HG03175 (cell line): Measurements from ENCODE around the gene OR52E5.

ENCODE experiments used
- ATAC-seq: cut with Tn5 transposase; IDR thresholded peaks from one replicate; pipeline ENCODE4 v1.9.1; 2021; ENCODE audit warnings: mild to moderate bottlenecking, moderate library complexity; ENCODE audit not compliant: unreplicated experiment

The OR52E5 gene

GRCh38 chr11:5892908-5893307 is at the start of gene OR52E5:
TSS of gene OR52E5 (plus strand) at chr11:5893208. CDS start at chr11:5900777, 7,569 bp downstream.
- ATAC-seq = no peak

DNA sequence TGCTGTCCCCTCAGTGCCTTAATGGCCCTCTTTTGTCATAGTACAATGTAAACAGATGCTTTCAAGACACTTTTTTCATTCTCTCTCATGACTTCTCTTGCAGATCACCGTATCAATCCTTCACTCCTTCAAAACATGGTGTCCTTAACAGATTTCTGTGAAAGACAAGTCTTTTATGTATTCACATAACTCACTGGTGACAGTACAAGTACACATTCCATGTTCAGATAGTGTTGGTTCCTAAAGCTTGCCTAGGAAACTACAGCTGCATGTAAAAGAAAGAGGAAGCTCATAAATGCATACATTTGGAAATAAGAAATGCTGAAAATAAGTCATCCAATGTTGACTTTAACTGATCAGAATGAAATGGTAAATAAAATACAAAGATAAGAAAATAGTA is 46.3 kb upstream of the OR52E5 start:
- no peak for ATAC-seq

- no peak for ATAC-seq
Measured at GRCh38 chr11:5847711-5848110, 45.3 kb upstream of the OR52E5 start.

DNA sequence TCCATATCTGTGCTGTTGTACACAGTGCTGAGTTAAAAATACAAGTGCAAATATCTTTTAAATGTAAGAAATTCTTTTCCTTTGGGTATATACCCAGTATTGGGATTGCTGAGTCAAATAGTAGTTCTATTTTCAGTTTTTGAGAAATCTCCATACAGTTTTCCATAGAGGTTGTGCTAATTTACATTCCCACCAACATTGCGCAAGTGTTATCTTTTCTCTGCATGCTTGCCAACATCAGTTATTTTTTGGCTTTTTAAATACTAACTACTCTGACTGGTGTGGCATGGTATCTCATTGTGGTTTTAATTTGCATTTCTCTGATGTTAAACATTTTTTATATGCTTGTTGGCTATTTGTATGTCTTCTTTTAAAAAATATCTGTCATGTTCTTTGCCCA is 42.0 kb upstream of the OR52E5 start:
- no peak for ATAC-seq

DNA sequence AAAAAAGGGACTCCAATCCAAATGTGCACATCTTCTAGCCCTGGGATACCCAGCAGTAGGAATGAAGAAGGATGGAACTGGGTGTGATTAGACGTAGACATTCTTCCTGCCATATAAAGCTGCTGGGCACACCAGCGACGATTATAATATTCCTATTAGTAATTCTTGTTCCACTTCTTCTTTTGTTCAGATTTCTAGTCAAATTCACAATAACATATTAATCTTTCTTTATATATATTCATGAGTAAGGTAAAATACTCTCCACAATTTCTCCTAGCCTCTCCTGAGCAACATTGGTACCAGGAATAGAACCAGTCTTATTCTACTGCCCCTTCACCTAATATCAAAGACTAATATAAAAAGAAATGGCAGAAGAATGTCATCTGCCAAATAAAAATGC is 35.4 kb upstream of the OR52E5 start, which contains the start of gene OR52E8:
TSS of gene OR52E8 (minus strand) at position 101 of the 400 bp plus-strand sequence. CDS start at position 101, 0 bp downstream.
- ATAC-seq = no peak

DNA sequence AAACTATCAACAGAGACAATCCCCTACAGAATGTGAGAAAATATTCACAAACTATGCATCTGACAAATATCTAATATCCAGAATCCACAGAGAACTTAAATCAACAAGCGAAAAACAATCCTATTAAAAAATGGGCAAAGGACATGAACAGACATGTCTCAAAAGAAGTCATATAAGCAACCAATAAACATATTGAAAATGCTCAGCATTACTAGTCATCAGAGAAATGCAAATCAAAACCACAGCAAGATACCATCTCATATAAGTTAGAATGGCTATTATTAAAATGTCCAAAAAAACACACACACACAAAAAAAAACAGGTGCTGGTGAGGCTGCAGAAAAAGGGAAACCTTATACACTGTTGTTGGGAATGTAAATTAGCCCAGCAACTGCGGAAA is 27.2 kb upstream of the OR52E5 start:
- no peak for ATAC-seq

DNA sequence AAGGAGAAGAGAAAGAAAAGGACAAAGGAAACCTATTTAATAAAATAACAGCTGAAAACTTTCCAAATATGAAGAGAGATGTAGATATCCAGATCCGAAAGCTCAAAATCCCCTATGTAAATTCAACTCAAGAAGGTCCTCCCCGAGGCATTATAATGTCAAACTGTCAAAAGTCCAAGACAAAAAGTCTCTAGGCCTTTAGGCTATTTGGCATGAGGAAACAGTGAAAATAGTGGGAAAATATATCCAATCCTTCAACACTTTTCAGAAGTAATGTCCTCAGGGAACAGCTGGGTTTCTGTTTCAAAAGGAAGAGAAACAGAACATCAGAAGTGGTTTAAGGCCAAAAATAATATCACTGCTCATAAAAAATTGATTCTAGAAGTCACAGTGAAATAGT is 14.4 kb upstream of the OR52E5 start:
- no peak for ATAC-seq

DNA sequence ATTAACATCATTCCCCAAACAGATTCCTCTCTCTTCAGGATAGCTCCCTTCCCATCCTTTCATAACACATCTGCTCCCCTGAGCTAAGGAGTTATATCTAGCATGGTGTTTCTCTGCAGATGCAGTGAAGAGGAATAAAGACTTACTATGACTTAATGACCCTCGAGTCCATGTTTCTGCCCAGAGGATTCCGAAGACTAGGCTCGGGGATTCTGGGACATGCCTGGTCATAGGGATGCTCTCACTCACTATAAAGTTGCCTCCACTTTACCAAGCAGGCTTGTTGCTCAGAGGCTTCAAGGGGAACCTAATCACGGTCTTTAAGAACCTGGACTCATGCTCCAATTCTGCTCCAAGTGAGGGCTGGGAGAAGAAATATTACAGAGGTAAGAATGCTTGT is 12.7 kb upstream of the OR52E5 start, which contains the start of gene OR52E4:
TSS of gene OR52E4 (plus strand) at position 301 of the 400 bp plus-strand sequence. CDS start 3,664 bp downstream, outside the sequence.
- ATAC-seq = no peak

- no peak for ATAC-seq
Measured at GRCh38 chr11:5881756-5882155, 11.3 kb upstream of the OR52E5 start.

DNA sequence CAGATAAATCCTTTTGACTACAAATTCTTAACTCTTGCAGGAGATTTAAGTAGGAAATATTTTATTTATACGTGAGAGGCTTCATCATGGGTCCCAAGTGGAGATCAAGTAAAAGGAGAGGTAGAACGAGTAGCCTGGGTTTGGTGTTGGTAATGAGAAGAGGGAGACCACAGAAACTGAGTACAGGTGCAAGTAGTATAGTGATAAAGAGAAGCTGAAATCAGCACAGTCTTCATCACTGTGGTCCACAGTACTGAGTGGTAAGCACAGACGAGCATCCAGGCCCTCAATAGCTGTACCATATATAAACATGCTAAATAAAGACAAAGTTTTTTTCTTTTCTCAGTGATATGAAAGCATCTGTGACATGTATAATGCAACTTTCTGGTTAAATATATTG is 5.8 kb upstream of the OR52E5 start:
- ATAC-seq = no peak

- no peak for ATAC-seq
Measured at GRCh38 chr11:5887661-5888060, 5.3 kb upstream of the OR52E5 start.

DNA sequence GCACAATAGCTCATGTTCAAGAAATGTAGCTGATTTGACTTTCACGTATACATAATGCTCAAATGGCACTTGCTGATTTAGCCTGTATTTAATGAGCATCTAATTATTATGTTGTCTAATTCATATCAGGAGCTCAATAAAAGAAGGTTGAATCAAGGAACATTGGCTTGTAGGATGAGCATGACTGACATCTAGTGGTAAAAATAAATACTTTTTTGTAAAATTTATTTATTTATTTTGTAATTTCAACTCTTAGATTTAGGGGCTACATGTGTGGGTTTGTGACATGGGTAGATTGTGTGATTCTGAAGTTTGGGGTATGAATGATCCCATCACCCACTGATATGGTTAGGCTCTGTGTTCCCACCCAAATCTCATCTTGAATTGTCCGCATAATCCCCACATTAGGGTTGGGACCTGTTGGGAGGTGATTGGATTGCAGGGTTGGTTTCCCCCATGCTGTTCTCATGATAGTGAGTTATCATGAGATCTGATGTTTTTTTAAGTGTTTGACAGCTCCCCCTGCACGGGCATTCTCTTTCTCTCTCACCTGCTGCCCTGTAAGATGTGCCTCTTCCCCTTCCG is 1.7 kb upstream of the OR52E5 start:
- no peak for ATAC-seq

DNA sequence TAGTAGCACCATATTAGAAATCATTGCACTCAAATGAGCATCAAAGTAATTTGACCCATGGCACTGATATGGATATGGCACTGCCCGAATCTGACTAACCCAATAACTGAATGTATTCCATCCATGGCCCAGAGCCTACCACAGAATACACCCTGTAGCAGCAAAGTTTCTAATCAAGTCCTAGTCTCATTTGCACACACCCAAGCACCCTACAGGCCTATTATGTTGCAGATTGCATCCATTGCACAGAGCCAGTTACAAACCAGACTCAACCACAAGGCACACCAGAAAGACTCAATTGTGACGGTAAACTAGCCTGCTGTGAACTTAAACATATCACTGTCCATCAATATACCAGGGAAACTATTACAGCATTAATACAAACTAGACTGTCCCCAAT is 6.5 kb downstream of the OR52E5 start:
- ATAC-seq = no peak

GRCh38 chr11:5910540-5910939 is 17.5 kb downstream of the OR52E5 start:
- no peak for ATAC-seq

- ATAC-seq = peak; percentile 70
Measured at GRCh38 chr11:5922749-5923426, 29.9 kb downstream of the OR52E5 start.

GRCh38 chr11:5923427-5923776 is 30.4 kb downstream of the OR52E5 start:
- ATAC-seq = peak; percentile 27

- ATAC-seq = no peak
Measured at GRCh38 chr11:5923794-5924193, 30.8 kb downstream of the OR52E5 start.

GRCh38 chr11:5928271-5928670 is 35.3 kb downstream of the OR52E5 start:
- no peak for ATAC-seq

- ATAC-seq = no peak
Measured at GRCh38 chr11:5928811-5929210, 35.8 kb downstream of the OR52E5 start.

GRCh38 chr11:5929571-5930368 is 36.8 kb downstream of the OR52E5 start:
- no peak for ATAC-seq

DNA sequence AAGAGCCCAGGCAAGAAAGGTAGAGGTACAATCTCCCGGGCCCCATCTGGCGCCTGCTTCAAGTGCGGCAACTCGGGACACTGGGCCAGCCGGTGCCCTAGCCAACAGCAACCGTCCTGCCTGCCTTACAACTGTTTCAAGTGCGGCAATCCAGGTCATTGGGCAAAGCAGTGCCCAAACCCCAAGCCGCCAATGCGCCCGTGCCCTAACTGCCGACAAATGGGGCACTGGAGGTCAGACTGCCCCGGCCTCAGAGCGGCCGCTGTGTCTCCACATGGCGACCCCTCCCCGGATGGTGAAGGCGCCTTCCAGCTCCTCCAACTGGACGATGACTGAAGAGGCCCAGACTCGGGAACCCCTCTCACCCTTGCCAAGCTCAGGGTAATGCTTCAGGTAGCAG is 37.6 kb downstream of the OR52E5 start:
- ATAC-seq = no peak

GRCh38 chr11:5931061-5931460 is 38.1 kb downstream of the OR52E5 start:
- ATAC-seq = no peak
